ENCODE data around the gene OR6J1.

DNA sequence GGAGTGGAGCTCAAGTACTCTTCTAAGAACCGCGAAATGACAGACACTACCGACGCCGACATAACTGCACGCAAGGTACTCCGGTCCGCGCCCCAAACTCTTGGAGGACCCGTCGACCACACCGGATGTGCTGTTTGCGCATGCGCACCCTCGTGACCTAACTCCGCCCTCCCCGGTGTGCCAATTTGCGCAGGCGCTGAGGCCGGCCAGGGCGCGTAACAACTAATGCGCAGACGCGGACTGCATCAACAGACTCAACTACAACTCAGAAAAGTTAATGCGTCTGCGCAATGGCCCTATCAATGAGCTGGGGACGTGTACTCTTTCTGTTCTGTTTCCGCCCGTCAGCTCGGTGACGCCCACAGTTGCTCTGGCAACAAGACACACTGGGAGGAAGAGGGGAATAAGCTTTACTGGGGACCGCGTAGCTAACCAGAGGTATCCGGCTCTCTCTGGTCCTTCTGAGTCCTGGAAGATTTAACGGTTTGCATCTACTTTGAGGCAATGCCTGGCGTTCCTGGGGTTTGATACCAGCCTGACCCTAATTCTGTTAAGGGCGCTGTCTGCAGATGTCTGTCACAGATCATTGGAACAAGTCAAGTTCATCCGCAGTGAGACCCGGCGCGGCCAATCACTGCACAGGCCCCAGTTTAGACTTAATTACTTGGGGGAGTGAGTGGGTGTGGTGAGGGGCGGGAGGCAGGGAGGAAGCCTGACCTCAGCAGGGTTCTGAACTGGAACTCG lies 54.9 kb downstream of the OR6J1 start, which contains the start of gene DAD1:
- TF ChIP-seq, protein P1, sequence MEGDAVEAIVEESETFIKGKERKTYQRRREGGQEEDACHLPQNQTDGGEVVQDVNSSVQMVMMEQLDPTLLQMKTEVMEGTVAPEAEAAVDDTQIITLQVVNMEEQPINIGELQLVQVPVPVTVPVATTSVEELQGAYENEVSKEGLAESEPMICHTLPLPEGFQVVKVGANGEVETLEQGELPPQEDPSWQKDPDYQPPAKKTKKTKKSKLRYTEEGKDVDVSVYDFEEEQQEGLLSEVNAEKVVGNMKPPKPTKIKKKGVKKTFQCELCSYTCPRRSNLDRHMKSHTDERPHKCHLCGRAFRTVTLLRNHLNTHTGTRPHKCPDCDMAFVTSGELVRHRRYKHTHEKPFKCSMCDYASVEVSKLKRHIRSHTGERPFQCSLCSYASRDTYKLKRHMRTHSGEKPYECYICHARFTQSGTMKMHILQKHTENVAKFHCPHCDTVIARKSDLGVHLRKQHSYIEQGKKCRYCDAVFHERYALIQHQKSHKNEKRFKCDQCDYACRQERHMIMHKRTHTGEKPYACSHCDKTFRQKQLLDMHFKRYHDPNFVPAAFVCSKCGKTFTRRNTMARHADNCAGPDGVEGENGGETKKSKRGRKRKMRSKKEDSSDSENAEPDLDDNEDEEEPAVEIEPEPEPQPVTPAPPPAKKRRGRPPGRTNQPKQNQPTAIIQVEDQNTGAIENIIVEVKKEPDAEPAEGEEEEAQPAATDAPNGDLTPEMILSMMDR (tag by site-specific recombination; IDR thresholded peaks at IDR 0.05) = no peak; the same call in 1 of the 2 replicates
- TF ChIP-seq WT1 (tag by site-specific recombination; IDR thresholded peaks at IDR 0.05) = peak; percentile 73
- TF ChIP-seq, protein P2, sequence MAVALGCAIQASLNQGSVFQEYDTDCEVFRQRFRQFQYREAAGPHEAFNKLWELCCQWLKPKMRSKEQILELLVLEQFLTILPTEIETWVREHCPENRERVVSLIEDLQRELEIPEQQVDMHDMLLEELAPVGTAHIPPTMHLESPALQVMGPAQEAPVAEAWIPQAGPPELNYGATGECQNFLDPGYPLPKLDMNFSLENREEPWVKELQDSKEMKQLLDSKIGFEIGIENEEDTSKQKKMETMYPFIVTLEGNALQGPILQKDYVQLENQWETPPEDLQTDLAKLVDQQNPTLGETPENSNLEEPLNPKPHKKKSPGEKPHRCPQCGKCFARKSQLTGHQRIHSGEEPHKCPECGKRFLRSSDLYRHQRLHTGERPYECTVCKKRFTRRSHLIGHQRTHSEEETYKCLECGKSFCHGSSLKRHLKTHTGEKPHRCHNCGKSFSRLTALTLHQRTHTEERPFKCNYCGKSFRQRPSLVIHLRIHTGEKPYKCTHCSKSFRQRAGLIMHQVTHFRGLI (tag by site-specific recombination; IDR thresholded peaks at IDR 0.05) = no peak
- no peak for TF ChIP-seq GFI1B (tag by site-specific recombination; IDR thresholded peaks at IDR 0.05)
- no peak for TF ChIP-seq ZNF16 (tag by site-specific recombination; IDR thresholded peaks at IDR 0.05; ENCODE audit: low read depth)
- no peak for TF ChIP-seq BCL11B (tag by site-specific recombination; IDR thresholded peaks at IDR 0.05; ENCODE audit: low read depth)
- no peak for TF ChIP-seq ZNF830 (tag by site-specific recombination; IDR thresholded peaks at IDR 0.05; ENCODE audit: low read depth)
